ENCODE results near the gene KLHL26. TPM values are rescaled to one million over a fixed set of nuclear protein-coding genes. Genes with fewer than 3 reads are reported as not detected.
A peak's percentile ranks its signal among the peaks of the same experiment; 100 is the strongest.

The KLHL26 gene
- total RNA-seq, 2 experiments from 2014 or later: 10.0 to 11.4 TPM

DNA sequence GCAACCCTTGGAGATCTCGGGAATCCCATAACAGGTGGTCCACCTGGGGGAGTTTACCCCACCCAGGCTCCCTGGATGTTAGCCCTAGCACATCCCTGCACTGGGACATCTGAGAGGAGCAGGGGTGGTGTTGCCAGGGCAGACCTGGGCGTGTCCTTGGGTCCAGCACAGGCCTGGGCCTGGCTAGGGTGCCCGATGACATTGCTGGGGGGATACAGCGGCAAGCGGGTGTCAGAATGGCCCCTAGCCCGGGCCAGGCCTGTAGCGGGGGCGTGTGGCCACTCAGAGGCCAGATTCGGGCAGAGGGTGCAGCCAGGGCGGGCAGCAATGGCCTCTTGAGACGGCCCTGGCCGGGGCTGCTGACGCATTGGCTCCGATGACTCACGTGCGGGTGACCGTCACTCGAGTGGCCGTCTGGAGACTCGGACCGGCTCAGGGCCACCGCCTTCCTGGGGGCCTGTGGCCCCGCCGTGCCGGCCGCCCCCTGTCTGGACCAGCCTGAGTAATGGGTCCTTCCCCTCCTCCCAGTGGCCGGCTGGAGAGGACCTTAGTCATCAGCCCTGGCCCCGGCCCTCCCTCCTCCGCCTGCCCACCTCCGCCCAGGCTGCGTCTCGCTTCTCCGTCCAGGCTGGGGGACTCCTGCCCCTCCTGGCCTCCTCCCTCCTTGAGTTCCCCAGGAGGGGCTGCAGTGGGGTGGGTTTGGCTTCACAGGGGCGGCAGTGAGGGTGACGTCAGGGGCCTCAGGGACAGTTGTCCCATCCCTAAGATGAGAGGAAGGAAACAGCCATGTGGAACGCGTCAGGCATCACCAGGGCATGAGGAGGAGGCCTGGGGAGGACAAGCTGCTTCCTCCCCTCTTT, 23.5 kb downstream of the KLHL26 start:
- peaks cover 14% of the 10 kb centered on the region for H3K4me1 Mint-ChIP-seq
- H3K4me3 Mint-ChIP-seq: no peak overlapping the region
- H3K36me3 Mint-ChIP-seq (ENCODE audit: low read depth): no peaks in the 10 kb centered on the region
- no peak for DNase-seq
- no peaks in the 10 kb centered on the region for H3K27me3 Mint-ChIP-seq
- no peak overlapping the region for H3K27ac Mint-ChIP-seq
- POLR2A ChIA-PET: no interaction called here
- CTCF ChIA-PET: no interaction called here
- no peaks in the 10 kb centered on the region for H3K9me3 Mint-ChIP-seq

DNA sequence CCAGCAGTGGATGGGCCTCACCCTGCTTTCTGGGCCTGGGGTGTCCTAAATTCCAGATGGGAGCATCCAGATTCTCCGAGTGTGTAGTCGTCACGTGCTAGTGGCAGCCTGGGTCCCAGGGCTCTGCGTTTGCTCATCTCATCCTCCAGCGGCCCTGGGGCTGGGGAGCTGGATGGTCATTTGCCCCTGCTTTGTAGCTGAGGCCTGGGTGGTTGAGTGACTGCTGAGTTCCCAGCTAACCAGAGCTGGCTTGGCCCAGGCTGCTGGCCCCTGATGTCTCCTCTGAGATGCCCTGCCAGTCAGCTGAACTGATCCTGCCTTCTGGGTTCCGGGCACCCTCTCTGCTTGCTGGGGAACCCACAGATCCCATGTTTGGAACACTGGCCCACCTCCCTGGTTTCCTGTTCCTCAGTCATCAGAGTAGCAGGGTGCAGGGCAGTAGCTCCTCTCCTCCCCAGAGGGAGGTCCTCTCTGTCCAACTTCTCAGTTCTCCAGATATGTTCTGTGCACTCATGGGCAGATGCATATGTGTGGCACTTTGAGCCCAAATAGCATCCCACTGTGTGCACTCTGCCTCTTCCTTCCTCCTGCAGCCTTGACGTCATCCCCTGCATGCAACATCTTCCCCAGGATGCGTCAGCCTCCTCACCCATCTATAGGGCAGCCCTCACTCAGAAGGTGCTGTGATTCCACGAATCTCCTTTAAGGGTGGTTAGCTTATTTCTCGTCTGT, 24.3 kb downstream of the KLHL26 start:
- Mint-ChIP-seq H3K4me3 (no peak overlapping the region), H3K36me3 (ENCODE audit: low read depth) (no peaks in the 10 kb centered on the region), H3K27me3 (no peaks in the 10 kb centered on the region), H3K27ac (no peak overlapping the region), H3K9me3 (no peaks in the 10 kb centered on the region), H3K4me1 (peaks cover 14% of the 10 kb centered on the region)
- ChIA-PET POLR2A (no interaction called here), CTCF (no interaction called here)
- no peak for DNase-seq

DNA sequence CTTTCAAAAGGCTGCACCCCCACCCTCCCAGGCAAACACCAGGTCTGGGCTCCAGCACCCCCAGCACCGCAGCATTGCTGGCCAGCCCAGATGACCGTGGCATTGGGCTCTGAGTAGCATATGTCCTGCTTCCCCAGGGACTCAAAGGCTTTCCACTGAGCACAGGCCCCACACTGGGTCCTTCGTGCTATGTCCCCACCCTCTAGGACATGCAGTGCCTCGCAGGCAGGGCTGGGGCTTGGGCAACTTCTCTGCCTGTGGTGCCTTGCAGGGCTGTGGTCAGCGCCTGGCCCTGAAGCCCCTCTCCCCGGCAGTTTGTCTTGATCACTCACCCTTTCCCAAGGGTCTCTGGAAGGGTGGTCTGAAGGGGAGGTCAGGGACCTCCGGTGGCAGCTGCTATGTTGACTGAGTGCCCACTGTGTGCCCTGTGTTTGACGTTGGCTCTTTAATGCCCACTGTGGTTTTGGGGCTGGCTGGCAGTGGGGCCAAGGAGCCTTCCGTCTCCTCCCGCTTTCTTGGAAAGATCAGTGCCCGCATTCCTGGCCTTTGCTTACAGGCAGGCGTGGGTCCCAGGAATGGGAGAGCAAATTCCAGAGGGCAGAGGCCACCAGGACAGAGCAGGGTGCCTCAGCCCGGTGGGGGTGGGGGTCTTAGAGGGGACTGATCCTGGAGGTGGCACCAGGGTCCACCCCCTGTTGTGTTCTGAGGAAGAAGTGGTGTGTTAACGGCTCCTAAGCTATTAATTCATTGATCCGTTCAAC, 26.3 kb downstream of the KLHL26 start:
- Mint-ChIP-seq H3K36me3 (ENCODE audit: low read depth) (no peaks in the 10 kb centered on the region), H3K27me3 (no peaks in the 10 kb centered on the region), H3K4me1 (peaks cover 14% of the 10 kb centered on the region), H3K27ac (no peak overlapping the region), H3K4me3 (no peak overlapping the region), H3K9me3 (no peaks in the 10 kb centered on the region)
- ChIA-PET CTCF (interaction anchor here (0.5 kb wide), 1 partner anchor 1394 kb away, joined by 3 read pairs; no protein-coding TSS in a partner anchor), POLR2A (no interaction called here)
- no peak for DNase-seq

DNA sequence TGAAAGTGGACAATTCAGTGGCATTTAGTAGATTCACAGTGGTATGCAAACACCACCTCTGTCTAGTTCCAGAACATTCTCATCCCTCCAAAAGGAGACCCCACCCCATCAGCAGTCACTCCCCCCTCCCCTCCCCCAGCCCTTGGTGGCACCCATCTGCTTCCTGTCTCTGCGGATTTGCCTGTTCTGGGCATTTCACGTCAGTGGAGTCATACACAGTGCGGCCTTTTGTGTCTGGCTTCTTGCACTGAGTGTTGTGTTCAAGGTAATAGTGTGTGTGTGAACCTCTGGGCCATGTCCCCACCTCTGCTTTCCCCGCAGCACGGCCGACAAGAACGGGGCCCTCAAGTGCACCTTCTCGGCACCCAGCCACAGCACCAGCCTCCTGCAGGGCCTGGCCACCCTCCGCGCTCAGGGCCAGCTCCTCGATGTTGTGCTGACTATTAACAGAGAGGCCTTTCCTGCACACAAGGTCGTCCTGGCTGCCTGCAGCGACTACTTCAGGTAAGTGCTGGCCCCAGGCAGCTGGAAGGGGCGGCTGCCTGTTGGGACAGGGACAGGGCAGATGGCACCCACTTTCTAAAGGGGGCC, 27.2 kb downstream of the KLHL26 start:
- H3K4me1 Mint-ChIP-seq: peaks cover 14% of the 10 kb centered on the region
- CTCF ChIA-PET: no interaction called here
- POLR2A ChIA-PET: no interaction called here
- DNase-seq: peak; percentile 46
- H3K36me3 Mint-ChIP-seq (ENCODE audit: low read depth): no peaks in the 10 kb centered on the region
- H3K27ac Mint-ChIP-seq: peak overlapping the region; percentile 75
- no peaks in the 10 kb centered on the region for H3K9me3 Mint-ChIP-seq
- peak overlapping the region; percentile 54 for H3K4me3 Mint-ChIP-seq
- H3K27me3 Mint-ChIP-seq: no peaks in the 10 kb centered on the region

DNA sequence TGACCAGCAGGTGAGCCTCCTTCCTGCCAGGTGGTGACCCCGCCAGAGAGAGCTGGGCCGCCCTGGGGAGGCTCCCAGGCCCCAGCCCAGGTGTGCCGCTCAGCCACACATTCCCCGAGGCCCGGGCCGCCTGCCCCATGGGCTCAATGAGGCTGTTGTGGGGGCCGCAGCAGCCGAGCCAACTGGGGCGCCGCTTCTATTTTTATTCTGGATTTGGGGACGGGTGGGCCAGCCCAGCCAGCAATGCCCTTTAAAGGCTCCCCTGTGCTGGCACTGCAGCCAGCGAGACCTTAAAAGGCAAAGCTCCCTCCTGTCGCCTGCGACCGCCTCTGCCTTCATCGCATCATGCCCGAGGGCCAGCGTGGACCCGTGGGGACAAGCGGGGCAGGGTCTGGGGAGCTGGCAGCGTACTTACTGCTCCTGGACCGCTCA, 29.0 kb downstream of the KLHL26 start:
- Mint-ChIP-seq H3K4me3 (no peak overlapping the region), H3K27ac (no peak overlapping the region), H3K4me1 (peaks cover 14% of the 10 kb centered on the region), H3K27me3 (no peaks in the 10 kb centered on the region), H3K36me3 (ENCODE audit: low read depth) (peaks cover 8% of the 10 kb centered on the region), H3K9me3 (no peaks in the 10 kb centered on the region)
- POLR2A ChIA-PET: no interaction called here
- CTCF ChIA-PET: no interaction called here
- no peak for DNase-seq

DNA sequence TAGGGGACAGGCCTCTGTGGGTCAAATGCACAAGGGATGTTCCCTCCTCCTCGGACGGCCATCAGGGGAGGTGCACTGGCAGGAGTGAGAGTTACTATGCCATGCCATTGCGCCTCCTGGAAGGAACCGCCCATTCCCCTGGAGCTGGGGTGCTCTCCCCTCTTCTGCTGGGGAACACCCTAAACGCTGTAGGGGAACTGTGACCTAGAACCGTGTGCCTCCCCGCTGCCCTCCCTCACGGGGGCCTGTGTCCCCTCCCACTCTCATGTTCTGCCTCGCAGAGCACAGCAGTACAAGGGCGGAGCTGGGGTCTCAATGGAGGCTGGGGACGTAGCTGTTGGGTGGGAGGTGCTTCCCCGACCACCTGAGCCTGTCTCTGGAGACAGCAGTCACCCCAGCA, 29.5 kb downstream of the KLHL26 start:
- Mint-ChIP-seq H3K4me3 (no peak overlapping the region), H3K27me3 (no peaks in the 10 kb centered on the region), H3K4me1 (peaks cover 13% of the 10 kb centered on the region), H3K9me3 (no peaks in the 10 kb centered on the region), H3K27ac (no peak overlapping the region), H3K36me3 (ENCODE audit: low read depth) (peaks cover 8% of the 10 kb centered on the region)
- ChIA-PET POLR2A (no interaction called here), CTCF (interaction anchor here (0.8 kb wide), 1 partner anchor 215 kb away, joined by 3 read pairs; no protein-coding TSS in a partner anchor)
- no peak for DNase-seq

DNA sequence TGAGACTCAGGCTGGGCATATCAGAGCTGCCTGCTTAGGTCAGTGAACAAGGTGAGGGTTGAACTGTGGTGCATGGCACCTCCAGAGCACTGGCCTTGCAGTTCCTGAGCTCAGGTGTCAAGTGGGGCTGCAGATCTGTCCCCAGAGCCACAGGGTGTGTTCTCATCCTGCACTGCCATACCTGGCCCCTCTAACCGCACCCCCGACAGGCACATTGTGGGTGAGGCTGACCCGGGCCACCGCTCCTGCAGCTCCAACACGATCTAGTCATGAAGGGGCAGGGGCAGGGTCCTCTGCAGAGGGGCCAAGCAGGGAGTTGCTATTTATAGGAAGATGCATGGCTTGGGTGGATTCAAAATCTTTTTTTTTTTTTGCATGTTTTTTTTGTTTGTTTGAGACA, 30.0 kb downstream of the KLHL26 start:
- H3K27ac Mint-ChIP-seq: no peak overlapping the region
- no peaks in the 10 kb centered on the region for H3K27me3 Mint-ChIP-seq
- no peaks in the 10 kb centered on the region for H3K9me3 Mint-ChIP-seq
- H3K4me1 Mint-ChIP-seq: peaks cover 11% of the 10 kb centered on the region
- ChIA-PET CTCF (interaction anchor here (0.8 kb wide), 1 partner anchor 215 kb away, joined by 3 read pairs; no protein-coding TSS in a partner anchor), POLR2A (no interaction called here)
- no peak overlapping the region for H3K4me3 Mint-ChIP-seq
- peaks cover 8% of the 10 kb centered on the region for H3K36me3 Mint-ChIP-seq (ENCODE audit: low read depth)
- no peak for DNase-seq

DNA sequence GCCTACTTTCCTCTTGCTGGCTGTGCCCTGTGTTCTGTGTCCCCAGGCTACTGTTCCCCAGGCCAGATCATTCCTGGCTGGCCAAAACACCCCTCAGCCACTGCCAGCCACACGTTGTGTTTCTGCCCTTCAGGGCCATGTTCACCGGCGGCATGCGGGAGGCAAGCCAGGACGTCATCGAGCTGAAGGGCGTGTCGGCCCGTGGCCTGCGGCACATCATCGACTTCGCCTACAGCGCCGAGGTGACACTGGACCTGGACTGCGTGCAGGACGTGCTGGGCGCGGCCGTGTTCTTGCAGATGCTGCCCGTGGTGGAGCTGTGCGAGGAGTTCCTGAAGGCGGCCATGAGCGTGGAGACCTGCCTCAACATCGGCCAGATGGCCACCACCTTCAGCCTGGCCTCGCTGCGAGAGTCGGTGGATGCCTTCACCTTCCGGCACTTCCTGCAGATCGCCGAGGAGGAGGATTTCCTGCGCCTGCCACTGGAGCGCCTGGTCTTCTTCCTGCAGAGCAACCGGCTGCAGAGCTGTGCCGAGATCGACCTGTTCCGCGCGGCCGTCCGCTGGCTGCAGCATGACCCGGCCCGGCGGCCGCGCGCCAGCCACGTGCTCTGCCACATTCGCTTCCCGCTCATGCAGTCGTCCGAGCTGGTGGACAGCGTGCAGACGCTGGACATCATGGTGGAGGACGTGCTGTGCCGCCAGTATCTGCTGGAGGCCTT, 30.9 kb downstream of the KLHL26 start:
- H3K4me3 Mint-ChIP-seq: no peak overlapping the region
- ChIA-PET POLR2A (no interaction called here), CTCF (interaction anchor here (0.6 kb wide), 1 partner anchor 148 kb away, joined by 4 read pairs; no protein-coding TSS in a partner anchor)
- H3K9me3 Mint-ChIP-seq: no peaks in the 10 kb centered on the region
- no peak overlapping the region for H3K27ac Mint-ChIP-seq
- DNase-seq: no peak
- H3K4me1 Mint-ChIP-seq: peaks cover 11% of the 10 kb centered on the region
- peaks cover 8% of the 10 kb centered on the region for H3K36me3 Mint-ChIP-seq (ENCODE audit: low read depth)
- no peaks in the 10 kb centered on the region for H3K27me3 Mint-ChIP-seq

DNA sequence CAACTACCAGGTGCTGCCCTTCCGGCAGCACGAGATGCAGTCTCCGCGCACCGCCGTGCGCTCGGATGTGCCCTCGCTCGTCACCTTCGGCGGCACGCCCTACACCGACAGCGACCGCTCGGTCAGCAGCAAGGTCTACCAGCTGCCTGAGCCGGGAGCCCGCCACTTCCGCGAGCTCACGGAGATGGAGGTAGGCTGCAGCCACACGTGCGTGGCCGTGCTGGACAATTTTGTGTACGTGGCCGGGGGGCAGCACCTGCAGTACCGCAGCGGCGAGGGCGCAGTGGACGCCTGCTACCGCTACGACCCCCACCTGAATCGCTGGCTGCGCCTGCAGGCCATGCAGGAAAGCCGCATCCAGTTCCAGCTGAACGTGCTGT, 31.4 kb downstream of the KLHL26 start:
- CTCF ChIA-PET: no interaction called here
- DNase-seq: no peak
- H3K4me1 Mint-ChIP-seq: peaks cover 11% of the 10 kb centered on the region
- H3K27me3 Mint-ChIP-seq: no peaks in the 10 kb centered on the region
- no peak overlapping the region for H3K4me3 Mint-ChIP-seq
- H3K27ac Mint-ChIP-seq: no peak overlapping the region
- peaks cover 8% of the 10 kb centered on the region for H3K36me3 Mint-ChIP-seq (ENCODE audit: low read depth)
- H3K9me3 Mint-ChIP-seq: no peaks in the 10 kb centered on the region
- POLR2A ChIA-PET: no interaction called here

DNA sequence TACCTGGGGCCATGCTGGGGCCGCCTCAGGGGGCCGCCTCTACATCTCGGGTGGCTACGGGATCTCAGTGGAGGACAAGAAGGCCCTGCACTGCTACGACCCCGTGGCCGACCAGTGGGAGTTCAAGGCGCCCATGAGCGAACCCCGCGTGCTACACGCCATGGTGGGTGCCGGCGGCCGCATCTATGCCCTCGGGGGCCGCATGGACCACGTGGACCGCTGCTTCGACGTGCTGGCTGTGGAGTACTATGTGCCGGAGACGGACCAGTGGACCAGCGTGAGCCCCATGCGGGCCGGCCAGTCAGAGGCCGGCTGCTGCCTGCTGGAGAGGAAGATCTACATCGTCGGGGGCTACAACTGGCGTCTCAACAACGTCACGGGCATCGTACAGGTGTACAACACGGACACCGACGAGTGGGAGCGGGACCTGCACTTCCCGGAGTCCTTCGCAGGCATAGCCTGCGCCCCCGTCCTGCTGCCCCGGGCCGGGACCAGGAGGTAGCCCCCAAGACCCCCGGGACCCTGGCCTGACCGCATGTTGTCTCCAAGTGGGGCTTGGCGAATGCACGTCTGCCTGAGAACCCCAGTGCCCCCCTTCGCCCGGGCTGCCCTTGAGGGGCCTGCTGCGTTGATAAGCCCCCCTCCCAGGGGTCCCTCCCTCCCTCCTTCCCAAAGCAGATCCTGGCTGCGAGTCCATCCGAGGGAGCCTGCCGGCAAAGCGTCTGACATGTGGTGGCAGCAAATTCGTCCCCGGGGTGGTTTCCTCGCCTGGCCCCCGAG, 32.1 kb downstream of the KLHL26 start:
- ChIA-PET CTCF (no interaction called here), POLR2A (no interaction called here)
- Mint-ChIP-seq H3K36me3 (ENCODE audit: low read depth) (peaks cover 8% of the 10 kb centered on the region), H3K4me1 (peaks cover 4% of the 10 kb centered on the region), H3K27me3 (no peaks in the 10 kb centered on the region), H3K9me3 (no peaks in the 10 kb centered on the region), H3K4me3 (no peak overlapping the region), H3K27ac (no peak overlapping the region)
- no peak for DNase-seq

DNA sequence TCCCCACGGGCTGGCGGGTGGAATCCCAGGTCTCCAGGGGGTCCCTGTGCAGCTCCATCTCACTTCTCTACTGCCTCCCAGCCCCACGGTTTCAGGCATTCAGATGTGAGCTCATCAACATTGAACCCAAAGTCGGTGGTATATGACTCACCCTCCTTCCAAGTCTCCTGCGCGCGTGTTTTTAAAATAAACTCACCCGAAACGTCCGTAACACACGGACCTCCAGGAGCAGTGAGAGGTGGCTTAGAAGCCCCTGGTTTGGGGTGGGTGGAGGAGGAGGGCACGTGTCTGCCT, 32.6 kb downstream of the KLHL26 start:
- CTCF ChIA-PET: no interaction called here
- Mint-ChIP-seq H3K9me3 (no peaks in the 10 kb centered on the region), H3K27me3 (no peaks in the 10 kb centered on the region)

DNA sequence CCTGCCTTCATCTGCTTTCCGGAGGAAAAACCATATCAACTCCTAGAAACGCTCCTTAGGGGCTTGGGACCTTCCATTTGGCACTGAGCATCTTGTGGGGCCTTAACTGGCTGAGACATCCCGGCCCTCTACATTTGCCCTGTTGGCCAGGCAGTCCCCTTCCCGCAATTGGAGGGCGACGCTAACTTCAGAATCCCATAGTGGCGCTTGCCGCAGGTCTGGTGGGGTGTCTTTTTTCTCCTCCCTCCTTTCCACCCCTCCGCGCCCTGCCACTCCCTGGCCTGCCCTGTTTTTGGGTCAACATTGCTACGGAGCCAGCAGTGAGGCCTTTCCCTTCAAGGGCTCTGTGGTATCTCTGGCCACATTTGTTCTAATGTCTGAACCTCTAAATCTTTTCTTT, 33.1 kb downstream of the KLHL26 start:
- ChIA-PET POLR2A (no interaction called here), CTCF (no interaction called here)
- Mint-ChIP-seq H3K27me3 (no peaks in the 10 kb centered on the region), H3K9me3 (no peaks in the 10 kb centered on the region), H3K4me1 (no peaks in the 10 kb centered on the region), H3K27ac (no peak overlapping the region), H3K4me3 (no peak overlapping the region), H3K36me3 (ENCODE audit: low read depth) (peaks cover 8% of the 10 kb centered on the region)
- no peak for DNase-seq

More for the DNA sequence above, 32.6 kb downstream of the KLHL26 start:
- Mint-ChIP-seq H3K36me3 (ENCODE audit: low read depth) (peaks cover 8% of the 10 kb centered on the region), H3K4me3 (no peak overlapping the region), H3K27ac (no peak overlapping the region), H3K4me1 (no peaks in the 10 kb centered on the region)
- POLR2A ChIA-PET: no interaction called here
- no peak for DNase-seq
